AG04449 (cell line): ENCODE measurements around the gene ARID1A.

Experiments
- CTCF ChIA-PET: fragments of 350-600 bp; formaldehyde crosslinking; extraction: SDS; loops from one replicate; lab custom pipeline; 2021; ENCODE audit warnings: antibody characterized with exemption; lab: Yijun Ruan, JAX
- POLR2A ChIA-PET: fragments of 400-600, 350-600 bp; formaldehyde crosslinking; extraction: SDS; loops from one replicate; lab custom pipeline; 2020; ENCODE audit warnings: antibody characterized with exemption, inconsistent platforms; lab: Yijun Ruan, JAX
- DNase-seq: peaks from one replicate; pipeline ENCODE4 v3.0.0-alpha.2; 2010; ENCODE audit warnings: low read depth, low spot score
- H3K4me3 ChIP-seq: 2 replicates; pipeline ENCODE4 v1.5.1; 2011; ENCODE audit warnings: low read depth, mild to moderate bottlenecking, control low read depth, low read length
- TF ChIP-seq, protein P1 (sequence below): IDR thresholded peaks from one replicate; pipeline ENCODE4 v1.5.1; 2011; ENCODE audit warnings: mild to moderate bottlenecking, moderate library complexity, low read length, control low read depth, inconsistent platforms; ENCODE audit not compliant: insufficient read depth; ENCODE audit errors: missing control alignments

ARID1A gene

DNA sequence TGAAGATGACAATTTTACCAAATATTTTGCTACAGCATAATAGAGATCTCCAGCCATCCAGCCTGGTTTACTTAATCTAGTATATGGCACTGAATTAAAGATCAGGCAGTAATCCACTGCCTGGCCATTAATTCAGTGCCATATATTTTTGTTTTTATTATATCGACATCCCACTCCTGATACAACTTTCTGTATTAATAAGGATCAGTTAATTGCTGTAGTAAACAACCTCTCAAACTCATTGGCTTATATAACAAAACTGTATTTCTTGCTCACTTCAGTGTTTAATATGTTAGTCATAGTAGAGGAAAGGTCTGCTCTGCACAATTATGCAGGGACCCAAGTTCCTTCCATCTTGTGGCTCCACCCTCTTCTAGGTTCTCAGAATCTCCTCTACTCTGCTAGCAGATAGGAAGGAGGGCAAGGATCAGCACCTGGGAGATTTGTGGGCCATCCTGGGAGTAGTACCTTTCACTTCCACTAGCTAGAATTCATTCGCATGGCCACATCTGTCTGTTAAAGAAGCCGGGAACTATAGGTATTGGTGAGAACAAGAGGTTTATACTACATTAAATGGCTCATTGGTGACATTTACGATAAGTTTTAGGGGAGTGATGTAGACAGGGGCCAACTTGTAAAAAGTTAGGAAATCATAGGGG lies 127.1 kb downstream of the ARID1A start:
- no peak overlapping the region for H3K4me3 ChIP-seq
- ChIA-PET POLR2A (no interaction called here), CTCF (interaction anchor here (0.9 to 4.4 kb wide), 7 partner anchors 12 to 323 kb away, joined by 3 to 36 read pairs (median 4); no protein-coding TSS in a partner anchor)
- DNase-seq = no peak
- TF ChIP-seq, protein P1, sequence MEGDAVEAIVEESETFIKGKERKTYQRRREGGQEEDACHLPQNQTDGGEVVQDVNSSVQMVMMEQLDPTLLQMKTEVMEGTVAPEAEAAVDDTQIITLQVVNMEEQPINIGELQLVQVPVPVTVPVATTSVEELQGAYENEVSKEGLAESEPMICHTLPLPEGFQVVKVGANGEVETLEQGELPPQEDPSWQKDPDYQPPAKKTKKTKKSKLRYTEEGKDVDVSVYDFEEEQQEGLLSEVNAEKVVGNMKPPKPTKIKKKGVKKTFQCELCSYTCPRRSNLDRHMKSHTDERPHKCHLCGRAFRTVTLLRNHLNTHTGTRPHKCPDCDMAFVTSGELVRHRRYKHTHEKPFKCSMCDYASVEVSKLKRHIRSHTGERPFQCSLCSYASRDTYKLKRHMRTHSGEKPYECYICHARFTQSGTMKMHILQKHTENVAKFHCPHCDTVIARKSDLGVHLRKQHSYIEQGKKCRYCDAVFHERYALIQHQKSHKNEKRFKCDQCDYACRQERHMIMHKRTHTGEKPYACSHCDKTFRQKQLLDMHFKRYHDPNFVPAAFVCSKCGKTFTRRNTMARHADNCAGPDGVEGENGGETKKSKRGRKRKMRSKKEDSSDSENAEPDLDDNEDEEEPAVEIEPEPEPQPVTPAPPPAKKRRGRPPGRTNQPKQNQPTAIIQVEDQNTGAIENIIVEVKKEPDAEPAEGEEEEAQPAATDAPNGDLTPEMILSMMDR = no peak

DNA sequence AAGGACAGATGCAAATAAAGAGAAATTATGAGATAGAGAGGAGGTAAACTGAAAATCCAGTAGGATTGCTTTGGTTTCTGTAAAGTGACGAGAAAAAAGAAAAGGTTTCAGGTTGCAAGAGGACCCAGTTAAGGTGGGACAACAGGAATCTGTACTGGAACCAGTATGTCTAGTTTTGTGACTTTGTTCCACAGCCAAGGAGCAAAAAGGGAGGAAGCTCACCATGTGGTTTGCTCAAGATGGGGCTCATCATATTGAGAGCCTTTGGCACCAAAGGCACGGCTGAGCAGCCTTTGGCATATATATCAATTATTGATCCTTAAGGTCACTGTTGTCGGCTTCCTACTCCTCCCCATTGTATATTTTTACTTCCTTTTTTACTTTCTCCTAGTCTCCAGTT lies 128.9 kb downstream of the ARID1A start:
- H3K4me3 ChIP-seq = no peak overlapping the region
- POLR2A ChIA-PET = no interaction called here
- TF ChIP-seq, protein P1 = no peak
- CTCF ChIA-PET = interaction anchor here (0.7 to 4.4 kb wide), 8 partner anchors 10 to 221 kb away, joined by 3 to 36 read pairs (median 5); partner anchors contain the start of gene GPN2
- no peak for DNase-seq

DNA sequence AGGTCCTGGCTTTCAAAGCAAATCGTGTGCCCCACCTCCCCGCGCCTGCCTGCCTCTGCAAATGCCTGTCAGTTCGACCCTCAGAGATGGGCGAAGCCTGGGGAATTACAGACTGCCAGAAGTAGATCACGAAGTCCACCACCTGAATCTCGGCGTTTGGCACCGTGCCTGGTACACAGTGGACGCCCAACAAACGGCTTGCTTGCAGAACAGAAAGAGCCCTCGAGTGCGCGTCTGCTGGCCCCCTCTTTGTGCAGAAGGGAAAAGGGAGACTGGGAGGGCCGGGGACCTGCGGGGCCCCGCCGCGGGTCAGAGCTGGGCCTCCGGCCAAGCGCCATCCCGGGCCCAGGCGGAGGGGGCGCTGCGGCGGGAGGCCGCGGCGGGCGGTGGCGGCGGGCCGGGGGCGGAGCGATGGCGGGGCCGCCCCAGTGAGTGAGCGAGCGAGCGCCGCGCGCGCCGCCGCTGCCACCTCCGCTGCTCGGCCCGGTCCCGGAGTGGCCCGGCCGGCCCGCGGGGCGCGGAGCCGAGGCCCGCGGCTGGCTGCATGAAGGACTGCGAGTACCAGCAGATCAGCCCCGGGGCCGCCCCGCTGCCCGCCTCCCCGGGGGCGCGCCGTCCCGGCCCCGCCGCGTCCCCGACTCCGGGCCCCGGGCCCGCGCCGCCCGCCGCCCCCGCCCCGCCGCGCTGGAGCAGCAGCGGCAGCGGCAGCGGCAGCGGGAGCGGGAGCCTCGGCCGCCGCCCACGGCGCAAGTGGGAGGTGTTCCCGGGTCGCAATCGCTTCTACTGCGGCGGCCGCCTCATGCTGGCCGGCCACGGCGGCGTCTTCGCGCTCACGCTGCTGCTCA lies 130.7 kb downstream of the ARID1A start, which contains the start of gene ZDHHC18:
Gene ZDHHC18, plus strand, starts transcription at position 428 of the 845 bp plus-strand sequence. Its CDS starts 117 bp downstream, at position 545.
- no peak for DNase-seq
- ChIA-PET POLR2A (interaction anchor here (1.2 kb wide), 1 partner anchor 39 kb away, joined by 3 read pairs; no protein-coding TSS in a partner anchor), CTCF (interaction anchor here (1.0 to 4.4 kb wide), 6 partner anchors 9 to 45 kb away, joined by 3 to 36 read pairs (median 4); no protein-coding TSS in a partner anchor)
- TF ChIP-seq, protein P1 = peak; percentile 52
- H3K4me3 ChIP-seq = peak within 1 kb of the TSS; percentile 69

DNA sequence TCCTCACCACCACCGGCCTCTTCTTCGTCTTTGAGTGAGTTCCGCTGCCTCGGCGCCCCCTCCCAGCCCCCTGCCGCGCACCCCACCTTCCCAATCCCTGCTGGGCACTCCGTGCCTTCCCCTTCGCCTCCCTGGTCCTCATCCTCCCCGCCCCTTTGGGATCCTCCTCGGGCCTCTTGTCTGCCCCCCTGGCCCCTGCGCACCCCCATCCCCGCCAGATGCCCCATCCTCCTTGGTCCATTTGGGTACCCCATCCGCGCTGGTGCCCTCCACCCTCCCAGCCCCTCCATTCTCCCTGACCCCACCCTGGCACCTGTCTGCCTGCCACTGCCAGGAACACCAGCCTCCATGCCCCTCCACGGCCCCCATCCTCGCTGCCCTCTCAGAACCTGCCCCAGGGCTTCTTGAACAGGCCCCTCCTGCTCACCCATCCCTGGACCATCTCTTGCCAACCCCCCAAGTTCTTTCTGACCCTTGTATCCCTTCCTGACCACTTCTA lies 131.3 kb downstream of the ARID1A start:
- ChIA-PET POLR2A (no interaction called here), CTCF (interaction anchor here (2.3 kb wide), 1 partner anchor 224 kb away, joined by 15 read pairs; no protein-coding TSS in a partner anchor)
- TF ChIP-seq, protein P1 = no peak
- peak overlapping the region; percentile 69 for H3K4me3 ChIP-seq
- DNase-seq = no peak

DNA sequence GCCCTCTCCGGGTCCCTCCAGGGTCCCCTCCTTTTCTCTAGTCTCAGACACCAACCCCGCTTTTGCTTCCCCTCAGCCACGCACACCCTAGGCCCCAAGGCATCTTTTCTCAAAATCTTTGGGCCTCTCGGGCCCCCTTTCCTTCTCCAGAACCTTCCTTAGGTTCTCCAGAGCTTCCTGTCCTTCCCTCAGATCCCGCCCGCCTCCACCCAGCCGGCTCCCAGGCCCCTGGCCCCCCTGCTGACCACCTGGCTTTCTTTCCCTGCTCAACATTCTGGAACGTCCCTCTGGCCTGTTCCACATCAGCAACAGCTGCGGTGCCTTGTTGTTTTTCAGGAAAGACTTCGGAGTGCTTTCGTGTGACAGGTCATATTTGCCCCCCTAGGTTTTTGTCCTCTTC lies 131.8 kb downstream of the ARID1A start:
- TF ChIP-seq, protein P1 = no peak
- no peak for DNase-seq
- ChIA-PET POLR2A (no interaction called here), CTCF (interaction anchor here (0.7 to 2.3 kb wide), 2 partner anchors 10 to 224 kb away, joined by 3 to 15 read pairs; no protein-coding TSS in a partner anchor)
- peak overlapping the region; percentile 69 for H3K4me3 ChIP-seq
